WERI-Rb-1 (cell line): ENCODE results near the gene PC.
"Not testable (repeated sequence)": the region's sequence is repeated elsewhere in the genome, so short reads cannot be mapped to it uniquely, and the experiment has no call there.

Experiments
- DNase-seq: peaks from one replicate; pipeline ENCODE4 v3.0.0-alpha.2; 2020
- H3K27ac ChIP-seq: fragments of 250-450 bp; sonication (Bioruptor Pico); 2 replicates; pipeline ENCODE4 v1.5.1; 2020; ENCODE audit warnings: mild to moderate bottlenecking, moderate library complexity
- H3K27me3 ChIP-seq: fragments of 250-450 bp; sonication (Bioruptor Pico); 2 replicates; pipeline ENCODE4 v1.5.1; 2021; ENCODE audit warnings: mild to moderate bottlenecking, low read depth, moderate library complexity; ENCODE audit not compliant: insufficient read depth, severe bottlenecking
- H3K36me3 ChIP-seq: fragments of 250-450 bp; sonication (Bioruptor Pico); 2 replicates; pipeline ENCODE4 v1.5.1; 2020; ENCODE audit warnings: mild to moderate bottlenecking, moderate library complexity
- H3K4me3 ChIP-seq: 2 replicates; pipeline ENCODE4 v1.5.1; 2011; ENCODE audit warnings: low read depth, mild to moderate bottlenecking, control low read depth, low read length
- H3K9me3 ChIP-seq: fragments of 250-450 bp; sonication (Bioruptor Pico); 2 replicates; pipeline ENCODE4 v1.5.1; 2021; ENCODE audit warnings: mild to moderate bottlenecking, moderate library complexity; ENCODE audit not compliant: severe bottlenecking
- CTCF ChIP-seq: IDR thresholded peaks from 2 replicates; pipeline ENCODE4 v1.5.1; 2011; ENCODE audit warnings: low read depth, mild to moderate bottlenecking, control low read depth, inconsistent platforms, low read length

The PC gene

GRCh38 chr11:66810576-66811185, 147.5 kb downstream of the PC start:
- TF ChIP-seq CTCF: no peak
- Histone ChIP-seq H3K9me3 (no peaks in the 10 kb centered on the region), H3K27ac (no peak overlapping the region)

GRCh38 chr11:66809592-66809991, 148.6 kb downstream of the PC start:
- Histone ChIP-seq H3K27me3 (no peaks in the 10 kb centered on the region), H3K9me3 (no peaks in the 10 kb centered on the region), H3K36me3 (no peaks in the 10 kb centered on the region), H3K4me3 (no peak overlapping the region), H3K27ac (no peak overlapping the region)
- DNase-seq: no peak
- TF ChIP-seq CTCF: no peak

More at GRCh38 chr11:66810576-66811185, 147.5 kb downstream of the PC start:
- Histone ChIP-seq H3K27me3 (no peaks in the 10 kb centered on the region), H3K4me3 (no peak overlapping the region), H3K36me3 (no peaks in the 10 kb centered on the region)
- DNase-seq: no peak

- no peak for DNase-seq
- H3K36me3 ChIP-seq: peaks cover 8% of the 10 kb centered on the region; the same call in 1 of the 2 replicates
- no peaks in the 10 kb centered on the region for H3K27me3 ChIP-seq
- H3K4me3 ChIP-seq: no peak overlapping the region
- no peak for TF ChIP-seq CTCF
- no peaks in the 10 kb centered on the region for H3K9me3 ChIP-seq
- no peak overlapping the region for H3K27ac ChIP-seq
Observed at GRCh38 chr11:66800720-66801428, 157.3 kb downstream of the PC start.

GRCh38 chr11:66799815-66800214, 158.4 kb downstream of the PC start:
- not testable (repeated sequence) for H3K4me3 ChIP-seq, H3K9me3 ChIP-seq, H3K27me3 ChIP-seq, H3K27ac ChIP-seq, H3K36me3 ChIP-seq, DNase-seq
